Fibroblast of lung (primary cell): ENCODE data around the gene PRSS50. TPM values are rescaled to one million over a fixed set of nuclear protein-coding genes. Genes with fewer than 3 reads are reported as not detected.

Source experiments
- DNase-seq, 2 donors: peaks; one replicate each; pipeline versions ENCODE4 v3.0.0 to v3.0.0-alpha.2; 2010; ENCODE audit warnings: low read depth in 2 of 2
- H2AFZ ChIP-seq: 2 replicates; pipeline ENCODE4 v1.5.1; 2012; ENCODE audit warnings: low read length, control low read depth, inconsistent platforms
- H3K27ac ChIP-seq: 2 replicates; pipeline ENCODE4 v1.5.1; 2011; ENCODE audit warnings: low read length, control low read depth; ENCODE audit not compliant: insufficient read depth
- H3K27me3 ChIP-seq: 2 replicates; pipeline ENCODE4 v1.5.1; 2011; ENCODE audit warnings: mild to moderate bottlenecking, low read length; ENCODE audit not compliant: control insufficient read depth, insufficient read depth
- H3K36me3 ChIP-seq: 2 replicates; pipeline ENCODE4 v1.5.1; 2011; ENCODE audit warnings: low read length; ENCODE audit not compliant: control insufficient read depth, insufficient read depth
- H3K4me1 ChIP-seq: 2 replicates; pipeline ENCODE4 v1.5.1; 2011; ENCODE audit warnings: low read length; ENCODE audit not compliant: control insufficient read depth, insufficient read depth; ENCODE audit errors: extremely low read depth
- H3K4me2 ChIP-seq: 2 replicates; pipeline ENCODE4 v1.5.1; 2011; ENCODE audit warnings: low read length, control low read depth; ENCODE audit not compliant: insufficient read depth; ENCODE audit errors: extremely low read depth
- H3K4me3 ChIP-seq, 4 experiments: fragments of 200-600 bp in 1 of 4; sonication (generic) in 1 of 4; replicated peaks in 1 of 4; 2 replicates each; pipeline ENCODE4 v1.5.1; 2011 to 2016; ENCODE audit warnings: low read length in 4 of 4, low read depth in 3 of 4, mild to moderate bottlenecking in 3 of 4, control low read depth in 2 of 4, inconsistent platforms in 1 of 4, mixed read lengths in 1 of 4; ENCODE audit not compliant: insufficient read depth in 1 of 4; ENCODE audit errors: control extremely low read depth in 1 of 4
- H3K79me2 ChIP-seq: 2 replicates; pipeline ENCODE4 v1.5.1; 2012; ENCODE audit warnings: mild to moderate bottlenecking, low read length, inconsistent platforms; ENCODE audit not compliant: control insufficient read depth, insufficient read depth
- H3K9ac ChIP-seq: 2 replicates; pipeline ENCODE4 v1.5.1; 2011; ENCODE audit warnings: mild to moderate bottlenecking, low read length, control low read depth; ENCODE audit not compliant: insufficient read depth
- H3K9me3 ChIP-seq: 2 replicates; pipeline ENCODE4 v1.5.1; 2012; ENCODE audit warnings: low read depth, low read length; ENCODE audit not compliant: control insufficient read depth, insufficient read depth
- H4K20me1 ChIP-seq: 2 replicates; pipeline ENCODE4 v1.5.1; 2011; ENCODE audit warnings: low read length; ENCODE audit not compliant: control insufficient read depth, insufficient read depth; ENCODE audit errors: extremely low read depth
- CTCF ChIP-seq, 2 donors: IDR thresholded peaks in 1 of 2; conservative IDR thresholded peaks in 1 of 2; 1 replicate in 1 of 2; 2 replicates in 1 of 2; pipeline ENCODE4 v1.5.1; 2011 to 2012; ENCODE audit warnings: low read length in 2 of 2, control low read depth in 1 of 2, inconsistent platforms in 1 of 2, low read depth in 1 of 2, mild to moderate bottlenecking in 1 of 2
- EZH2 ChIP-seq: IDR thresholded peaks from 2 replicates; pipeline ENCODE4 v1.5.1; 2012; ENCODE audit warnings: low read length, control low read depth, mild to moderate bottlenecking; ENCODE audit errors: missing control alignments
- polyA minus RNA-seq: library from RNA; depleted of rRNA, polyadenylated mRNA; stranded (reverse); fragments of >200 nt; gene quantifications from 2 replicates; pipeline ENCODE4 v1.2.3, GENCODE V29; 2011; ENCODE audit warnings: low replicate concordance
- polyA plus RNA-seq, 2 donors: library from polyadenylated mRNA; depleted of rRNA in 1 of 2; stranded (reverse) in 1 of 2; unstranded in 1 of 2; fragments of >200 nt; gene quantifications; 2 replicates each; pipeline ENCODE4 v1.2.1, GENCODE V29; 2011 to 2012; ENCODE audit warnings: missing spikeins in 1 of 2
- total RNA-seq: library from RNA; depleted of rRNA; stranded (reverse); fragments of >200 nt; gene quantifications from 2 replicates; pipeline ENCODE4 v1.2.1, GENCODE V29; 2014

The PRSS50 gene
- total RNA-seq = not detected in 2 replicates
- polyA plus RNA-seq = not detected in 2 replicates
- not detected in 2 replicates for polyA plus RNA-seq (2012)
- polyA minus RNA-seq = not detected in 2 replicates

- Histone ChIP-seq H3K27ac (no peak within 1 kb of the TSS), H3K9ac (no peak within 1 kb of the TSS), H3K9me3 (no peaks in the 10 kb centered on the region), H3K79me2 (no peaks in the 10 kb centered on the region), H3K4me2 (no peak within 1 kb of the TSS), H3K4me1 (no peaks in the 10 kb centered on the region), H3K4me3 (no peak within 1 kb of the TSS), H2AFZ (no peak within 1 kb of the TSS), H3K36me3 (no peaks in the 10 kb centered on the region), H4K20me1 (no peaks in the 10 kb centered on the region), H3K27me3 (peaks cover 4% of the 10 kb centered on the region)
- no peak for DNase-seq
- TF ChIP-seq CTCF (conservative IDR thresholded peaks at IDR 0.05 in 1 of 2, IDR thresholded peaks at IDR 0.05 in 1 of 2; ENCODE audit: low read depth in 1 of 2, low read length in 2 of 2) = peak in 1 of 2 donors; percentile 11
- no peak for TF ChIP-seq EZH2
These were observed at the start of gene PRSS50 for GRCh38 chr3:46717447-46718231. Gene PRSS50, minus strand, starts transcription at chr3:46717869. Its CDS starts 45 bp downstream, at chr3:46717824.

GRCh38 chr3:46764206-46764605 lies 46.5 kb upstream of the PRSS50 start:
- Histone ChIP-seq H3K36me3 (no peaks in the 10 kb centered on the region), H3K4me1 (no peaks in the 10 kb centered on the region), H2AFZ (no peak overlapping the region), H3K4me2 (no peak overlapping the region), H3K79me2 (no peaks in the 10 kb centered on the region), H3K27ac (no peak overlapping the region), H3K9me3 (no peaks in the 10 kb centered on the region), H4K20me1 (no peaks in the 10 kb centered on the region), H3K27me3 (no peaks in the 10 kb centered on the region), H3K9ac (no peak overlapping the region), H3K4me3 (no peak overlapping the region)
- DNase-seq = no peak
- TF ChIP-seq CTCF (conservative IDR thresholded peaks at IDR 0.05 in 1 of 2, IDR thresholded peaks at IDR 0.05 in 1 of 2; ENCODE audit: low read depth in 1 of 2, low read length in 2 of 2) = no peak
- TF ChIP-seq EZH2 = no peak

- Histone ChIP-seq H2AFZ (no peak overlapping the region), H3K4me2 (no peak overlapping the region), H3K36me3 (no peaks in the 10 kb centered on the region), H3K4me1 (no peaks in the 10 kb centered on the region), H4K20me1 (no peaks in the 10 kb centered on the region), H3K27me3 (no peaks in the 10 kb centered on the region), H3K27ac (no peak overlapping the region), H3K79me2 (no peaks in the 10 kb centered on the region), H3K4me3 (no peak overlapping the region), H3K9me3 (no peaks in the 10 kb centered on the region), H3K9ac (no peak overlapping the region)
- no peak for DNase-seq
- no peak for TF ChIP-seq CTCF (conservative IDR thresholded peaks at IDR 0.05 in 1 of 2, IDR thresholded peaks at IDR 0.05 in 1 of 2; ENCODE audit: low read depth in 1 of 2, low read length in 2 of 2)
- no peak for TF ChIP-seq EZH2
These were observed 45.5 kb upstream of the PRSS50 start for GRCh38 chr3:46763178-46763577.
